Measurements from ENCODE around the gene TAS2R46. TPM values are rescaled to one million over a fixed set of nuclear protein-coding genes. Genes with fewer than 3 reads are reported as not detected.
A peak's percentile ranks its signal among the peaks of the same experiment; 100 is the strongest.

The TAS2R46 gene
- total RNA-seq, 2 experiments from 2014 or later = 1.3 to 1.6 TPM

GRCh38 chr12:11026118-11026517, 36.0 kb downstream of the TAS2R46 start:
- CTCF ChIA-PET (ENCODE audit: unreplicated experiment) = no interaction called here
- H3K4me2 ChIP-seq (ENCODE audit: low read length) = no peak overlapping the region
- H3K9me2 ChIP-seq (ENCODE audit: insufficient read depth, low read length) = no peaks in the 10 kb centered on the region
- no peaks in the 10 kb centered on the region for H4K20me1 ChIP-seq (ENCODE audit: insufficient read depth, low read length)
- no peaks in the 10 kb centered on the region for H3K4me1 ChIP-seq (ENCODE audit: insufficient read depth, low read length, poor library complexity, severe bottlenecking)
- POLR2A ChIA-PET = no interaction called here
- H3K79me2 ChIP-seq (ENCODE audit: insufficient read depth, low read depth, low read length) = no peaks in the 10 kb centered on the region
- no peak overlapping the region for H3K27ac ChIP-seq (ENCODE audit: low read depth, low read length, poor library complexity, severe bottlenecking)
- no TSS peak for BruUV-seq (replicated peaks)
- intact Hi-C loops (cut with micrococcal nuclease; ENCODE audit: unreplicated experiment) = no loop called here
- TF ChIP-seq, protein P1, sequence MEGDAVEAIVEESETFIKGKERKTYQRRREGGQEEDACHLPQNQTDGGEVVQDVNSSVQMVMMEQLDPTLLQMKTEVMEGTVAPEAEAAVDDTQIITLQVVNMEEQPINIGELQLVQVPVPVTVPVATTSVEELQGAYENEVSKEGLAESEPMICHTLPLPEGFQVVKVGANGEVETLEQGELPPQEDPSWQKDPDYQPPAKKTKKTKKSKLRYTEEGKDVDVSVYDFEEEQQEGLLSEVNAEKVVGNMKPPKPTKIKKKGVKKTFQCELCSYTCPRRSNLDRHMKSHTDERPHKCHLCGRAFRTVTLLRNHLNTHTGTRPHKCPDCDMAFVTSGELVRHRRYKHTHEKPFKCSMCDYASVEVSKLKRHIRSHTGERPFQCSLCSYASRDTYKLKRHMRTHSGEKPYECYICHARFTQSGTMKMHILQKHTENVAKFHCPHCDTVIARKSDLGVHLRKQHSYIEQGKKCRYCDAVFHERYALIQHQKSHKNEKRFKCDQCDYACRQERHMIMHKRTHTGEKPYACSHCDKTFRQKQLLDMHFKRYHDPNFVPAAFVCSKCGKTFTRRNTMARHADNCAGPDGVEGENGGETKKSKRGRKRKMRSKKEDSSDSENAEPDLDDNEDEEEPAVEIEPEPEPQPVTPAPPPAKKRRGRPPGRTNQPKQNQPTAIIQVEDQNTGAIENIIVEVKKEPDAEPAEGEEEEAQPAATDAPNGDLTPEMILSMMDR (conservative IDR thresholded peaks at IDR 0.05; ENCODE audit: low read length) = peak; percentile 39; the same call in 1 of the 2 replicates
- TF ChIP-seq EZH2phosphoT487 (IDR thresholded peaks at IDR 0.05; ENCODE audit: borderline replicate concordance, low read depth, low read length) = no peak
- H3K4me3 ChIP-seq (ENCODE audit: low read depth, low read length, poor library complexity, severe bottlenecking) = no peak overlapping the region
- no peaks in the 10 kb centered on the region for H3K9me3 ChIP-seq (ENCODE audit: low read length)
- peak; percentile 3 for DNase-seq (ENCODE audit: low spot score)
- no peak overlapping the region for H2AFZ ChIP-seq (ENCODE audit: low read length)
- H3K36me3 ChIP-seq (ENCODE audit: insufficient read depth, low read length) = no peaks in the 10 kb centered on the region

DNA sequence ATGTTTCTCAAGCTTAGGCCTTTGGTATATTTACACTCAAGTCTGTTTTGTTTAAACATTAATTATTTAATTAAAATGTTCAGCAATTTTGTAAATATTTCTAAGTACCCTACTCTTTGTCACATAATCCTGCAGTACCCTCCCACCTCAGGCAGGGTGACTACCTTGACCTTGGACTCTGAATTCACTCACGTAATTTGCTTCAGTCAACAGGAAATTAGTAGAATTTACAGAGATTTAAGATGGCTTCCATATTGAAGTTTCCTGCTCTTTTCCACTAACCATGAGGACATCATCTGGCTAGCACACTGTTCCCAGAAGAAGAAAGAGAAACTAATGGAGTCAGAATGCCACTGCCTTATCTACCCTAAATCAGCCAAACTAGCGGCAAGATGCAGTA, 38.7 kb downstream of the TAS2R46 start:
- H3K4me3 ChIP-seq (ENCODE audit: low read depth, low read length, poor library complexity, severe bottlenecking) = no peak overlapping the region
- H4K20me1 ChIP-seq (ENCODE audit: insufficient read depth, low read length) = no peaks in the 10 kb centered on the region; the same call in 1 of the 2 replicates
- CTCF ChIA-PET (ENCODE audit: unreplicated experiment) = no interaction called here
- H3K36me3 ChIP-seq (ENCODE audit: insufficient read depth, low read length) = no peaks in the 10 kb centered on the region
- H3K9me3 ChIP-seq (ENCODE audit: low read length) = no peaks in the 10 kb centered on the region
- no peaks in the 10 kb centered on the region for H3K9me2 ChIP-seq (ENCODE audit: insufficient read depth, low read length)
- no TSS peak for BruUV-seq (replicated peaks)
- no peaks in the 10 kb centered on the region for H3K4me1 ChIP-seq (ENCODE audit: insufficient read depth, low read length, poor library complexity, severe bottlenecking)
- no peak overlapping the region for H3K27ac ChIP-seq (ENCODE audit: low read depth, low read length, poor library complexity, severe bottlenecking)
- no peaks in the 10 kb centered on the region for H3K79me2 ChIP-seq (ENCODE audit: insufficient read depth, low read depth, low read length)
- no peak overlapping the region for H2AFZ ChIP-seq (ENCODE audit: low read length)
- intact Hi-C loops (cut with micrococcal nuclease; ENCODE audit: unreplicated experiment) = no loop called here
- DNase-seq (ENCODE audit: low spot score) = no peak
- TF ChIP-seq EZH2phosphoT487 (IDR thresholded peaks at IDR 0.05; ENCODE audit: borderline replicate concordance, low read depth, low read length) = no peak
- TF ChIP-seq, protein P1 (conservative IDR thresholded peaks at IDR 0.05; ENCODE audit: low read length) = no peak
- no peak overlapping the region for H3K4me2 ChIP-seq (ENCODE audit: low read length)
- POLR2A ChIA-PET = no interaction called here

DNA sequence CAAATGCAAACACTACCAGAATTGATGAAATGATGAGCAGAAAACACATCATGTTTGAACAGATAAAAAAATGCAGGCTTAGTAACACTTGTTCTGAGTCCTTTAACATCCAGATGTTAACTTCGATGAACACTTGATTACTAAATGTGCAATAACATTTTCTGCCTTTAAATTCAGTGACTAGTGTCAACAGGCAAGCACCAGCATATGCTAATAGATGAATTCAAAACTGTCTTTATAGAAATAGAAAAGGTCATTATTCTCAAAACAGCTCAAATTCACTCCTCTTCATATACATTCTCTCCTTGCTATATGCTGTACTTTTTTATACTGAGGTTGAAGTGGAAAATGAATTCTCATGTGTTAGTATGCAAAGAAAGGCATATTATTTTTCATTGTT, 39.6 kb downstream of the TAS2R46 start, which contains the start of gene TAS2R19:
Gene TAS2R19, minus strand, starts transcription at position 101 of the 400 bp plus-strand sequence. Its CDS starts 49 bp downstream, at position 52.
- no peak within 1 kb of the TSS for H3K4me2 ChIP-seq (ENCODE audit: low read length)
- H3K4me1 ChIP-seq (ENCODE audit: insufficient read depth, low read length, poor library complexity, severe bottlenecking) = no peaks in the 10 kb centered on the region
- POLR2A ChIA-PET = no interaction called here
- DNase-seq (ENCODE audit: low spot score) = no peak
- CTCF ChIA-PET (ENCODE audit: unreplicated experiment) = no interaction called here
- no peak within 1 kb of the TSS for H3K4me3 ChIP-seq (ENCODE audit: low read depth, low read length, poor library complexity, severe bottlenecking)
- no peaks in the 10 kb centered on the region for H3K9me3 ChIP-seq (ENCODE audit: low read length)
- intact Hi-C loops (cut with micrococcal nuclease; ENCODE audit: unreplicated experiment) = no loop called here
- no peak within 1 kb of the TSS for H3K27ac ChIP-seq (ENCODE audit: low read depth, low read length, poor library complexity, severe bottlenecking)
- H3K36me3 ChIP-seq (ENCODE audit: insufficient read depth, low read length) = no peaks in the 10 kb centered on the region
- no peaks in the 10 kb centered on the region for H3K9me2 ChIP-seq (ENCODE audit: insufficient read depth, low read length)
- no peak within 1 kb of the TSS for H2AFZ ChIP-seq (ENCODE audit: low read length)
- no peak for TF ChIP-seq EZH2phosphoT487 (IDR thresholded peaks at IDR 0.05; ENCODE audit: borderline replicate concordance, low read depth, low read length)
- TF ChIP-seq, protein P1 (conservative IDR thresholded peaks at IDR 0.05; ENCODE audit: low read length) = no peak
- no peaks in the 10 kb centered on the region; the same call in 1 of the 2 replicates for H4K20me1 ChIP-seq (ENCODE audit: insufficient read depth, low read length)
- BruUV-seq (replicated peaks) = no TSS peak
- no peaks in the 10 kb centered on the region for H3K79me2 ChIP-seq (ENCODE audit: insufficient read depth, low read depth, low read length)
